Limb (tissue), 2 donors: Measurements from ENCODE around the gene CENPS.
"Not testable (repeated sequence)": the region's sequence is repeated elsewhere in the genome, so short reads cannot be mapped to it uniquely, and the experiment has no call there.

Source experiments
- DNase-seq, 2 donors: peaks; one replicate each; pipeline ENCODE4 v3.0.0-alpha.2; 2016; ENCODE audit errors: extremely low spot score in 2 of 2

Gene CENPS

GRCh38 chr1:10450156-10450814 lies 20.1 kb downstream of the CENPS start:
- peak in 1 of 2 donors; percentile 46 for DNase-seq

GRCh38 chr1:10450836-10451235 lies 20.6 kb downstream of the CENPS start:
- peak in 1 of 2 donors; percentile 18 for DNase-seq

GRCh38 chr1:10451287-10451686 lies 21.1 kb downstream of the CENPS start:
- DNase-seq = peak; percentile 51 to 56

GRCh38 chr1:10456048-10456447 lies 25.8 kb downstream of the CENPS start:
- no peak for DNase-seq

GRCh38 chr1:10456661-10457060 lies 26.4 kb downstream of the CENPS start:
- no peak for DNase-seq

- not testable (repeated sequence) for DNase-seq
Measured at GRCh38 chr1:10457462-10457861, 27.2 kb downstream of the CENPS start.

- DNase-seq = no peak
Measured at GRCh38 chr1:10457875-10458274, 27.6 kb downstream of the CENPS start.

GRCh38 chr1:10459184-10459583 lies 29.0 kb downstream of the CENPS start:
- DNase-seq = no peak

- DNase-seq = no peak
Measured at GRCh38 chr1:10467078-10467477, 36.8 kb downstream of the CENPS start.

GRCh38 chr1:10470043-10470442 lies 39.8 kb downstream of the CENPS start:
- DNase-seq = no peak

- DNase-seq = no peak
Measured at GRCh38 chr1:10471411-10472219, 41.4 kb downstream of the CENPS start.

- peak; percentile 95 to 98 for DNase-seq
Measured at GRCh38 chr1:10472220-10473144, 42.2 kb downstream of the CENPS start, which contains the start of gene DFFA. DFFA (minus strand) TSS chr1:10472529; CDS start chr1:10472458, 71 bp downstream.

GRCh38 chr1:10473145-10473765 lies 43.0 kb downstream of the CENPS start:
- DNase-seq = no peak

GRCh38 chr1:10474309-10474612 lies 44.0 kb downstream of the CENPS start:
- DNase-seq = not testable (repeated sequence)

- peak; percentile 90 for DNase-seq
Measured at GRCh38 chr1:10474613-10475507, 44.6 kb downstream of the CENPS start, which contains the start of gene PEX14. PEX14 (plus strand) TSS chr1:10474950; CDS start chr1:10474967, 17 bp downstream.

GRCh38 chr1:10475510-10475909 lies 45.3 kb downstream of the CENPS start:
- no peak for DNase-seq

- DNase-seq = no peak
Measured at GRCh38 chr1:10479296-10479695, 49.1 kb downstream of the CENPS start.

- DNase-seq = no peak
Measured at GRCh38 chr1:10480614-10481013, 50.4 kb downstream of the CENPS start.

- DNase-seq = no peak
Measured at GRCh38 chr1:10484521-10484920, 54.3 kb downstream of the CENPS start.
